Measurements from ENCODE around the gene TMPRSS3.

Gene TMPRSS3

GRCh38 chr21:42349420-42350317 is 46.2 kb downstream of the TMPRSS3 start:
- DNase-seq (ENCODE audit: low read depth): no peak
- H3K4me3 ChIP-seq (ENCODE audit: low read depth, low read length): no peak overlapping the region
- TF ChIP-seq, protein P1, sequence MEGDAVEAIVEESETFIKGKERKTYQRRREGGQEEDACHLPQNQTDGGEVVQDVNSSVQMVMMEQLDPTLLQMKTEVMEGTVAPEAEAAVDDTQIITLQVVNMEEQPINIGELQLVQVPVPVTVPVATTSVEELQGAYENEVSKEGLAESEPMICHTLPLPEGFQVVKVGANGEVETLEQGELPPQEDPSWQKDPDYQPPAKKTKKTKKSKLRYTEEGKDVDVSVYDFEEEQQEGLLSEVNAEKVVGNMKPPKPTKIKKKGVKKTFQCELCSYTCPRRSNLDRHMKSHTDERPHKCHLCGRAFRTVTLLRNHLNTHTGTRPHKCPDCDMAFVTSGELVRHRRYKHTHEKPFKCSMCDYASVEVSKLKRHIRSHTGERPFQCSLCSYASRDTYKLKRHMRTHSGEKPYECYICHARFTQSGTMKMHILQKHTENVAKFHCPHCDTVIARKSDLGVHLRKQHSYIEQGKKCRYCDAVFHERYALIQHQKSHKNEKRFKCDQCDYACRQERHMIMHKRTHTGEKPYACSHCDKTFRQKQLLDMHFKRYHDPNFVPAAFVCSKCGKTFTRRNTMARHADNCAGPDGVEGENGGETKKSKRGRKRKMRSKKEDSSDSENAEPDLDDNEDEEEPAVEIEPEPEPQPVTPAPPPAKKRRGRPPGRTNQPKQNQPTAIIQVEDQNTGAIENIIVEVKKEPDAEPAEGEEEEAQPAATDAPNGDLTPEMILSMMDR (conservative IDR thresholded peaks at IDR 0.05; ENCODE audit: low read depth, low read length): no peak

GRCh38 chr21:42348762-42349161 is 47.1 kb downstream of the TMPRSS3 start:
- TF ChIP-seq, protein P1 (conservative IDR thresholded peaks at IDR 0.05; ENCODE audit: low read depth, low read length): no peak
- H3K4me3 ChIP-seq (ENCODE audit: low read depth, low read length): no peak overlapping the region
- DNase-seq (ENCODE audit: low read depth): no peak

GRCh38 chr21:42347601-42348327 is 48.1 kb downstream of the TMPRSS3 start:
- no peak for DNase-seq (ENCODE audit: low read depth)
- TF ChIP-seq, protein P1 (conservative IDR thresholded peaks at IDR 0.05; ENCODE audit: low read depth, low read length): no peak

GRCh38 chr21:42346866-42347600 is 48.8 kb downstream of the TMPRSS3 start:
- H3K4me3 ChIP-seq (ENCODE audit: low read depth, low read length): no peak overlapping the region
- TF ChIP-seq, protein P1 (conservative IDR thresholded peaks at IDR 0.05; ENCODE audit: low read depth, low read length): no peak
- no peak for DNase-seq (ENCODE audit: low read depth)

More at GRCh38 chr21:42347601-42348327, 48.1 kb downstream of the TMPRSS3 start:
- no peak overlapping the region for H3K4me3 ChIP-seq (ENCODE audit: low read depth, low read length)

GRCh38 chr21:42346441-42346840 is 49.4 kb downstream of the TMPRSS3 start:
- no peak overlapping the region for H3K4me3 ChIP-seq (ENCODE audit: low read depth, low read length)
- DNase-seq (ENCODE audit: low read depth): no peak
- TF ChIP-seq, protein P1 (conservative IDR thresholded peaks at IDR 0.05; ENCODE audit: low read depth, low read length): no peak

GRCh38 chr21:42344631-42345030 is 51.2 kb downstream of the TMPRSS3 start:
- TF ChIP-seq, protein P1 (conservative IDR thresholded peaks at IDR 0.05; ENCODE audit: low read depth, low read length): no peak
- no peak for DNase-seq (ENCODE audit: low read depth)
- H3K4me3 ChIP-seq (ENCODE audit: low read depth, low read length): no peak overlapping the region
